Adrenal gland (tissue), 5 donors: ENCODE measurements around the gene SFRP4.

Source experiments
- CTCF ChIP-seq, 6 experiments: fragments of 450-650 bp in 4 of 6; fragments of 200-600 bp in 2 of 6; sonication (generic) in 1 of 6; IDR thresholded peaks; 1 replicate in 5 of 6; 2 replicates in 1 of 6; pipeline versions ENCODE4 v1.5.1 to v1.8.0; 2016 to 2021; ENCODE audit warnings: antibody characterized with exemption in 6 of 6, mild to moderate bottlenecking in 2 of 6, moderate library complexity in 1 of 6
- POLR2A ChIP-seq, 2 donors: fragments of 450-650 bp; IDR thresholded peaks; one replicate each; pipeline ENCODE4 v1.6.1; 2017; ENCODE audit warnings: antibody characterized with exemption in 2 of 2, mild to moderate bottlenecking in 2 of 2, moderate library complexity in 1 of 2
- donor health status: DM: no; HTN: no; CAD: no.

- no peak for TF ChIP-seq CTCF (IDR thresholded peaks at IDR 0.05)
- no peak for TF ChIP-seq POLR2A (IDR thresholded peaks at IDR 0.05)
Measured at GRCh38 chr7:37961251-37961650, 44.6 kb upstream of the SFRP4 start.
